Psoas muscle (tissue), 8 donors: ENCODE results near the gene CAV2. TPM values are rescaled to one million over a fixed set of nuclear protein-coding genes. Genes with fewer than 3 reads are reported as not detected.

Experiments used
- ATAC-seq, 4 donors: fragments of 200-7000 bp; cut with Tn5 transposase; one replicate each; pipeline ENCODE4 v1.9.1; 2020; ENCODE audit warnings: moderate library complexity in 3 of 4, mild to moderate bottlenecking in 2 of 4
- DNase-seq, 2 donors: peaks; one replicate each; pipeline ENCODE4 v3.0.0-alpha.2; 2020
- H3K27ac ChIP-seq: fragments of 200-600 bp; one replicate; pipeline ENCODE4 v1.8.0; 2022
- H3K27me3 ChIP-seq, 3 donors: fragments of 200-600 bp in 1 of 3; one replicate each; pipeline versions ENCODE4 v1.6.1 to v1.8.0; 2013 to 2022; ENCODE audit warnings: low read length in 2 of 3, mild to moderate bottlenecking in 2 of 3, moderate library complexity in 1 of 3; ENCODE audit not compliant: insufficient read depth in 3 of 3
- H3K36me3 ChIP-seq, 2 donors: fragments of 200-600 bp in 1 of 2; one replicate each; pipeline versions ENCODE4 v1.6.1 to v1.8.0; 2013 to 2022; ENCODE audit warnings: low read depth in 1 of 2, mild to moderate bottlenecking in 1 of 2, moderate library complexity in 1 of 2; ENCODE audit not compliant: insufficient read depth in 1 of 2
- H3K4me1 ChIP-seq: fragments of 200-600 bp; one replicate; pipeline ENCODE4 v1.8.0; 2022
- H3K4me3 ChIP-seq: fragments of 200-600 bp; one replicate; pipeline ENCODE4 v1.8.0; 2022; ENCODE audit warnings: mild to moderate bottlenecking
- H3K9me3 ChIP-seq: fragments of 200-600 bp; one replicate; pipeline ENCODE4 v1.8.0; 2022
- CTCF ChIP-seq: fragments of 200-600 bp; IDR thresholded peaks from one replicate; pipeline ENCODE4 v1.8.0; 2022; ENCODE audit warnings: antibody characterized with exemption
- WGBS, 3 donors: extraction: QIAGEN DNeasy Blood & Tissue Kit; methylation state at CpG; one replicate each; pipeline versions ENCODE4 v1.1.6 to v1.1.7; 2013; 5-methylcytosine and 5-hydroxymethylcytosine counted together
- intact Hi-C, 2 donors: fragments of 100-400 bp; cut with DNase I; formaldehyde crosslinking; loops; one replicate each; pipeline versions ENCODE4 v1.11.0 to v1.14.2; 2022
- polyA plus RNA-seq, 3 donors: library from polyadenylated mRNA; stranded (reverse); fragments of 200-250 nt; gene quantifications; one replicate each; pipeline ENCODE4 v1.2.3, GENCODE V29; 2013
- total RNA-seq, 4 donors: library from RNA; stranded (reverse); fragmentation: NEBNext Ultra II Directional in 2 of 4; extraction: Animal tissue kit (Norgen Biotek cat#: 25700) in 2 of 4; gene quantifications; one replicate each; pipeline versions ENCODE4 v1.2.1 to v1.2.4, GENCODE V29; 2021 to 2023
- donor health status: healthy with polysubstance abuse.
- donor health status: DM: no; HTN: no; CAD: no; lungs with moderate emphysema.
- donor health status: Bipolar disorder and iron deficiency.
- donor health status: healthy.
- donor health status: DM: yes; HTN: yes; CAD: no.
- donor health status: DM: no; HTN: no; CAD: no.
- donor health status: DM: no; HTN: no; CAD: no.
- donor health status: DM: yes; HTN: yes; CAD: no.

The CAV2 gene
- total and polyA plus RNA-seq, 7 donors = 10.9 to 20.1 (median 15.7) TPM

GRCh38 chr7:116554436-116554835 lies 54.9 kb downstream of the CAV2 start:
- no peak overlapping the region for H3K4me3 ChIP-seq
- intact Hi-C loops = loop anchor here in 1 of 2 donors (2.0 kb wide), 1 partner anchor 64 kb away; no protein-coding TSS in a partner anchor
- H3K4me1 ChIP-seq = no peaks in the 10 kb centered on the region
- no peak overlapping the region for H3K27ac ChIP-seq
- peaks cover 0 to 4% (median 0%) of the 10 kb centered on the region in 3 donors for H3K27me3 ChIP-seq
- DNase-seq (no peak), ATAC-seq (no peak)
- no peaks in the 10 kb centered on the region for H3K9me3 ChIP-seq
- peaks cover 3 to 9% of the 10 kb centered on the region in 2 donors for H3K36me3 ChIP-seq
- no peak for TF ChIP-seq CTCF

GRCh38 chr7:116554911-116555310 lies 55.4 kb downstream of the CAV2 start:
- 24 to 31% (median 25%) methylated on average over 4 of the region's 4 CpGs for WGBS, 3 donors
- Histone ChIP-seq H3K4me3 (no peak overlapping the region), H3K4me1 (no peaks in the 10 kb centered on the region), H3K27ac (no peak overlapping the region), H3K27me3 (peaks cover 0 to 4% (median 0%) of the 10 kb centered on the region in 3 donors), H3K9me3 (no peaks in the 10 kb centered on the region), H3K36me3 (peaks cover 3 to 13% of the 10 kb centered on the region in 2 donors)
- intact Hi-C loops = loop anchor here in 1 of 2 donors (2.0 kb wide), 1 partner anchor 64 kb away; no protein-coding TSS in a partner anchor
- DNase-seq (no peak), ATAC-seq (no peak)
- no peak for TF ChIP-seq CTCF

GRCh38 chr7:116557066-116557585 lies 57.6 kb downstream of the CAV2 start:
- TF ChIP-seq CTCF = no peak
- H3K4me1 ChIP-seq = no peaks in the 10 kb centered on the region
- H3K27ac ChIP-seq = no peak overlapping the region
- H3K36me3 ChIP-seq = peaks cover 3 to 13% of the 10 kb centered on the region in 2 donors
- 55 to 77% (median 59%) methylated on average over 3 of the region's 3 CpGs for WGBS, 3 donors
- H3K4me3 ChIP-seq = no peak overlapping the region
- intact Hi-C loops = no loop called here
- no peaks in the 10 kb centered on the region for H3K9me3 ChIP-seq
- ATAC-seq = no peak
- H3K27me3 ChIP-seq = peaks cover 0 to 4% (median 0%) of the 10 kb centered on the region in 3 donors
- no peak for DNase-seq

GRCh38 chr7:116557901-116558300 lies 58.4 kb downstream of the CAV2 start:
- Histone ChIP-seq H3K4me1 (no peaks in the 10 kb centered on the region), H3K36me3 (peaks cover 0 to 13% of the 10 kb centered on the region in 2 donors), H3K9me3 (no peaks in the 10 kb centered on the region), H3K4me3 (no peak overlapping the region), H3K27me3 (peaks cover 0 to 4% (median 0%) of the 10 kb centered on the region in 3 donors), H3K27ac (no peak overlapping the region)
- WGBS, 3 donors = 71 to 78% (median 75%) methylated on average over 4 of the region's 4 CpGs
- ATAC-seq (no peak), DNase-seq (no peak)
- intact Hi-C loops = no loop called here
- TF ChIP-seq CTCF = no peak

Other genes with a start within 250 kb of the CAV2 start
- 100 to 1,000 TPM in 1 of 4 donors, 10 to 100 TPM in 3; 59.0 to 120 (median 66.7) TPM for gene CAV1, start 25.3 kb downstream of the CAV2 start, total RNA-seq
- gene CAV1, start 25.3 kb downstream of the CAV2 start, polyA plus RNA-seq = 10 to 100 TPM; 57.6 to 70.1 (median 69.0) TPM
- 10 to 100 TPM; 17.8 to 84.1 (median 29.3) TPM for gene MET, start 172.5 kb downstream of the CAV2 start, total RNA-seq
- gene MET, start 172.5 kb downstream of the CAV2 start, polyA plus RNA-seq = 10 to 100 TPM in 2 of 3 donors, 1 to 10 TPM in 1; 5.9 to 50.3 (median 11.0) TPM